Measurements from ENCODE around the gene CA11. TPM values are rescaled to one million over a fixed set of nuclear protein-coding genes. Genes with fewer than 3 reads are reported as not detected.

Gene CA11
- total and polyA plus RNA-seq, 9 of the 15 experiments (the other 6 are each of a cell fraction or from before 2014, with no cell fraction given) = 2.9 to 19.9 (median 8.3) TPM

DNA sequence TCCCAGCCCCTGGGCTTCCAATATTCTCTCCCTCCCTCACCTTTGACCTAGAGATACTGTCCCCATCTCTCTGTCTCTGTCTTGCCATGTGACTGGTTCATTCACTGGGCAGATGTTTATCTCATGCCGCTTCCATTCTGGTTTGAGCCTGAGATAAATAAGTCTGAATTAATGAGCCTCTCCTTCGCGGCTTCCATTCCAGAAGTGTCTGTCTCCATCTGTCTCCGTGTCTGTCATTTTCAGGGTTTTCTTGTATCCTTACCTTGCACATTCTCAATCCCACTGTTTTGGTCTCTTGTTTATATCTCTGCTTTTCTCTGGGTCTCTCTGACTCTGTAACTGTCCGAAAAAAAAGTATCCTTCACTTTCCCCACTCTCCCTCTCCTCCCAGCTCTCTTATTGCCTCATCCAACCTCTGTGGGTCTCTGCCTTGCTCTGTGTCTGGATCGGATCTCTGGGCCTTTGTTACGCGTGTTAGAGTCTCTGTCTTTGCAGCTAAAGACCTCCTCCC lies 22.4 kb downstream of the CA11 start (continued):
- TF ChIP-seq, protein P1, sequence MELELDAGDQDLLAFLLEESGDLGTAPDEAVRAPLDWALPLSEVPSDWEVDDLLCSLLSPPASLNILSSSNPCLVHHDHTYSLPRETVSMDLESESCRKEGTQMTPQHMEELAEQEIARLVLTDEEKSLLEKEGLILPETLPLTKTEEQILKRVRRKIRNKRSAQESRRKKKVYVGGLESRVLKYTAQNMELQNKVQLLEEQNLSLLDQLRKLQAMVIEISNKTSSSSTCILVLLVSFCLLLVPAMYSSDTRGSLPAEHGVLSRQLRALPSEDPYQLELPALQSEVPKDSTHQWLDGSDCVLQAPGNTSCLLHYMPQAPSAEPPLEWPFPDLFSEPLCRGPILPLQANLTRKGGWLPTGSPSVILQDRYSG (tag; conservative IDR thresholded peaks at IDR 0.05; ENCODE audit: low read depth) = 0 out of 2 replicates have a peak, but pooled peaks have one; percentile 30
- no peak for TF ChIP-seq ZNF551 (CRISPR knock-in tag; IDR thresholded peaks at IDR 0.05)
- peak; percentile 43; the same call in 1 of the 2 replicates for TF ChIP-seq LEF1 (IDR thresholded peaks at IDR 0.05)
- TF ChIP-seq JUNB (CRISPR knock-in tag; conservative IDR thresholded peaks at IDR 0.05) = no peak
- TF ChIP-seq ZNF431 (CRISPR knock-in tag; IDR thresholded peaks at IDR 0.05) = no peak
- TF ChIP-seq ZFPM2 (CRISPR knock-in tag; IDR thresholded peaks at IDR 0.05) = no peak
- no peak for TF ChIP-seq ZNF217 (CRISPR knock-in tag; IDR thresholded peaks at IDR 0.05)
- TF ChIP-seq, protein P2, sequence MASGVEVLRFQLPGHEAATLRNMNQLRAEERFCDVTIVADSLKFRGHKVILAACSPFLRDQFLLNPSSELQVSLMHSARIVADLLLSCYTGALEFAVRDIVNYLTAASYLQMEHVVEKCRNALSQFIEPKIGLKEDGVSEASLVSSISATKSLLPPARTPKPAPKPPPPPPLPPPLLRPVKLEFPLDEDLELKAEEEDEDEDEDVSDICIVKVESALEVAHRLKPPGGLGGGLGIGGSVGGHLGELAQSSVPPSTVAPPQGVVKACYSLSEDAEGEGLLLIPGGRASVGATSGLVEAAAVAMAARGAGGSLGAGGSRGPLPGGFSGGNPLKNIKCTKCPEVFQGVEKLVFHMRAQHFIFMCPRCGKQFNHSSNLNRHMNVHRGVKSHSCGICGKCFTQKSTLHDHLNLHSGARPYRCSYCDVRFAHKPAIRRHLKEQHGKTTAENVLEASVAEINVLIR (CRISPR knock-in tag; IDR thresholded peaks at IDR 0.05) = no peak
- TF ChIP-seq, protein P3, sequence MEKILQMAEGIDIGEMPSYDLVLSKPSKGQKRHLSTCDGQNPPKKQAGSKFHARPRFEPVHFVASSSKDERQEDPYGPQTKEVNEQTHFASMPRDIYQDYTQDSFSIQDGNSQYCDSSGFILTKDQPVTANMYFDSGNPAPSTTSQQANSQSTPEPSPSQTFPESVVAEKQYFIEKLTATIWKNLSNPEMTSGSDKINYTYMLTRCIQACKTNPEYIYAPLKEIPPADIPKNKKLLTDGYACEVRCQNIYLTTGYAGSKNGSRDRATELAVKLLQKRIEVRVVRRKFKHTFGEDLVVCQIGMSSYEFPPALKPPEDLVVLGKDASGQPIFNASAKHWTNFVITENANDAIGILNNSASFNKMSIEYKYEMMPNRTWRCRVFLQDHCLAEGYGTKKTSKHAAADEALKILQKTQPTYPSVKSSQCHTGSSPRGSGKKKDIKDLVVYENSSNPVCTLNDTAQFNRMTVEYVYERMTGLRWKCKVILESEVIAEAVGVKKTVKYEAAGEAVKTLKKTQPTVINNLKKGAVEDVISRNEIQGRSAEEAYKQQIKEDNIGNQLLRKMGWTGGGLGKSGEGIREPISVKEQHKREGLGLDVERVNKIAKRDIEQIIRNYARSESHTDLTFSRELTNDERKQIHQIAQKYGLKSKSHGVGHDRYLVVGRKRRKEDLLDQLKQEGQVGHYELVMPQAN (IDR thresholded peaks at IDR 0.05; ENCODE audit: borderline replicate concordance) = 0 out of 2 replicates have a peak, but pooled peaks have one; percentile 41
- no peak for TF ChIP-seq KLF10 (CRISPR knock-in tag; IDR thresholded peaks at IDR 0.05)
- no peak for TF ChIP-seq SRSF7 (optimal IDR thresholded peaks at IDR 0.05; ENCODE audit: low read depth, low read length)
- TF ChIP-seq SIN3A (IDR thresholded peaks at IDR 0.05; ENCODE audit: borderline replicate concordance in 2 of 2, control insufficient read depth in 1 of 2, low read depth in 2 of 2, low read length in 2 of 2) = no peak
- TF ChIP-seq HNRNPUL1 (IDR thresholded peaks at IDR 0.05; ENCODE audit: low read length) = no peak
- TF ChIP-seq PTTG1 (tag; IDR thresholded peaks at IDR 0.05; ENCODE audit: low read depth) = no peak
- no peak for TF ChIP-seq MCM3 (IDR thresholded peaks at IDR 0.05)
- TF ChIP-seq HDAC6 (IDR thresholded peaks at IDR 0.05; ENCODE audit: low read depth, low read length) = no peak
- TF ChIP-seq CBX8 (IDR thresholded peaks at IDR 0.05; ENCODE audit: borderline replicate concordance, extremely low read depth, low read depth, low read length, poor library complexity, severe bottlenecking) = no peak
- TF ChIP-seq, protein P4, sequence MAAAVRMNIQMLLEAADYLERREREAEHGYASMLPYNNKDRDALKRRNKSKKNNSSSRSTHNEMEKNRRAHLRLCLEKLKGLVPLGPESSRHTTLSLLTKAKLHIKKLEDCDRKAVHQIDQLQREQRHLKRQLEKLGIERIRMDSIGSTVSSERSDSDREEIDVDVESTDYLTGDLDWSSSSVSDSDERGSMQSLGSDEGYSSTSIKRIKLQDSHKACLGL (CRISPR knock-in tag; IDR thresholded peaks at IDR 0.05; ENCODE audit: borderline replicate concordance, poor library complexity, severe bottlenecking) = no peak
- no peak for TF ChIP-seq HMGN3 (IDR thresholded peaks at IDR 0.05; ENCODE audit: borderline replicate concordance, extremely low read depth, insufficient read length, low read depth, low read length)
- no peak for TF ChIP-seq NFE2L1 (tag; IDR thresholded peaks at IDR 0.05; ENCODE audit: borderline replicate concordance, low read depth)
- TF ChIP-seq L3MBTL2 (IDR thresholded peaks at IDR 0.05) = no peak; the same call in none of the 2 replicates
- TF ChIP-seq ZNF143 (CRISPR knock-in tag; IDR thresholded peaks at IDR 0.05) = no peak
- TF ChIP-seq GABPA (tag; conservative IDR thresholded peaks at IDR 0.05; ENCODE audit: low read depth) = 0 out of 2 replicates have a peak, but pooled peaks have one; percentile 19
- TF ChIP-seq, protein P5, sequence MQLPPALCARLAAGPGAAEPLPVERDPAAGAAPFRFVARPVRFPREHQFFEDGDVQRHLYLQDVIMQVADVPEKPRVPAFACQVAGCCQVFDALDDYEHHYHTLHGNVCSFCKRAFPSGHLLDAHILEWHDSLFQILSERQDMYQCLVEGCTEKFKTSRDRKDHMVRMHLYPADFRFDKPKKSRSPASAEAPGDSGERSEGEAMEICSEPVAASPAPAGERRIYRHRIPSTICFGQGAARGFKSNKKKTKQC (CRISPR knock-in tag; IDR thresholded peaks at IDR 0.05) = no peak

Measured in K562 (cell line).